VCaP (cell line): ENCODE data around the gene TRPM3.

ENCODE experiments used
- H3K27ac ChIP-seq: fragments of 450-650 bp; 2 replicates; pipeline ENCODE4 v1.5.1; 2017
- CTCF ChIP-seq: fragments of 450-650 bp; conservative IDR thresholded peaks from 2 replicates; pipeline ENCODE4 v1.5.1; 2017; ENCODE audit warnings: mild to moderate bottlenecking, moderate library complexity

Gene TRPM3

GRCh38 chr9:70561786-70562395 is 559.5 kb downstream of the TRPM3 start:
- no peak overlapping the region for H3K27ac ChIP-seq

GRCh38 chr9:70561111-70561510 is 560.3 kb downstream of the TRPM3 start:
- H3K27ac ChIP-seq, result no peak overlapping the region
- TF ChIP-seq CTCF, result no peak

More at GRCh38 chr9:70561786-70562395, 559.5 kb downstream of the TRPM3 start:
- TF ChIP-seq CTCF, result no peak

- no peak for TF ChIP-seq CTCF
- H3K27ac ChIP-seq, result no peak overlapping the region
Observed at GRCh38 chr9:70559102-70559501, 562.3 kb downstream of the TRPM3 start.

GRCh38 chr9:70557661-70558369 is 563.6 kb downstream of the TRPM3 start:
- no peak overlapping the region for H3K27ac ChIP-seq
- TF ChIP-seq CTCF, result no peak

GRCh38 chr9:70556771-70557170 is 564.6 kb downstream of the TRPM3 start:
- TF ChIP-seq CTCF, result no peak

GRCh38 chr9:70554881-70555280 is 566.5 kb downstream of the TRPM3 start:
- no peak for TF ChIP-seq CTCF
- H3K27ac ChIP-seq, result no peak overlapping the region

More at GRCh38 chr9:70556771-70557170, 564.6 kb downstream of the TRPM3 start:
- H3K27ac ChIP-seq, result no peak overlapping the region

GRCh38 chr9:70553707-70554673 is 567.4 kb downstream of the TRPM3 start:
- H3K27ac ChIP-seq, result no peak overlapping the region
- no peak for TF ChIP-seq CTCF
